HepG2 (cell line): ENCODE measurements around the gene BMP8A. TPM values are rescaled to one million over a fixed set of nuclear protein-coding genes. Genes with fewer than 3 reads are reported as not detected.

ENCODE experiments used
- ATAC-seq: fragments of 200-7000 bp; cut with Tn5 transposase; 3 replicates; pipeline ENCODE4 v1.9.1; 2020; ENCODE audit warnings: mild to moderate bottlenecking, moderate library complexity
- BruUV-seq: library from RNA; stranded (reverse); fragments of 400-500 nt; replicated peaks from 2 replicates; lab custom pipeline; 2021; lab: Mats Ljungman, UMichigan
- CTCF ChIA-PET: fragments of 300-600 bp; formaldehyde crosslinking; extraction: SDS; loops from one replicate; lab custom pipeline; 2021; ENCODE audit warnings: low total read pairs, inconsistent platforms, low intra/inter-chr PET ratio; lab: Yijun Ruan, JAX
- POLR2A ChIA-PET: fragments of 350-600 bp; sonication (Branson Sonifier 250); formaldehyde crosslinking; loops from one replicate; lab custom pipeline; 2020; ENCODE audit warnings: antibody characterized with exemption, inconsistent platforms; lab: Yijun Ruan, JAX
- DNase-seq: peaks from one replicate; pipeline ENCODE4 v3.0.0-alpha.2; 2015; ENCODE audit warnings: low spot score
- FAIRE-seq: peaks from 3 replicates; lab custom pipeline; 2011; peaks lifted over from hg19 to GRCh38; lab: Jason Lieb, UNC
- H2AFZ ChIP-seq: one replicate; pipeline ENCODE4 v1.6.1; 2011; ENCODE audit warnings: low read length, inconsistent platforms
- H3K27ac ChIP-seq: fragments of 300-600 bp; 3 replicates; pipeline ENCODE4 v1.8.0; 2011; ENCODE audit warnings: mixed run types, mild to moderate bottlenecking, mixed read lengths, low read length, inconsistent platforms; ENCODE audit not compliant: insufficient read depth; ENCODE audit errors: extremely low read length
- H3K27me3 ChIP-seq, 2 experiments: fragments of 200-600 bp in 1 of 2; 2 replicates in 1 of 2; 3 replicates in 1 of 2; pipeline versions ENCODE4 v1.6.0 to v1.8.0; 2011; ENCODE audit warnings: low read length in 2 of 2, mild to moderate bottlenecking in 2 of 2, moderate library complexity in 2 of 2, inconsistent platforms in 1 of 2; ENCODE audit not compliant: insufficient read depth in 2 of 2, control insufficient read depth in 1 of 2
- H3K36me3 ChIP-seq, 2 experiments: fragments of 200-600 bp in 1 of 2; replicated peaks in 1 of 2; 2 replicates in 1 of 2; 3 replicates in 1 of 2; pipeline versions ENCODE4 v1.5.1 to v1.8.0; 2011; ENCODE audit warnings: low read length in 2 of 2, inconsistent platforms in 1 of 2; ENCODE audit not compliant: insufficient read depth in 2 of 2, control insufficient read depth in 1 of 2
- H3K4me1 ChIP-seq: 2 replicates; pipeline ENCODE4 v1.5.1; 2012; ENCODE audit warnings: low read length, inconsistent platforms; ENCODE audit not compliant: insufficient read depth
- H3K4me2 ChIP-seq: 2 replicates; pipeline ENCODE4 v1.6.0; 2011; ENCODE audit warnings: low read depth, low read length, inconsistent platforms
- H3K4me3 ChIP-seq, 3 experiments: fragments of 200-600 bp in 1 of 3; sonication (generic), shearing (Covaris generic) in 1 of 3; replicated peaks in 1 of 3; 2 replicates each; pipeline ENCODE4 v1.5.1; 2011 to 2016; ENCODE audit warnings: low read length in 3 of 3, inconsistent platforms in 2 of 3, low read depth in 2 of 3, mild to moderate bottlenecking in 2 of 3, control low read depth in 1 of 3, mixed read lengths in 1 of 3; ENCODE audit not compliant: insufficient read depth in 1 of 3
- H3K79me2 ChIP-seq: one replicate; pipeline ENCODE4 v1.6.1; 2011; ENCODE audit warnings: low read length, inconsistent platforms; ENCODE audit not compliant: insufficient read depth
- H3K9ac ChIP-seq: 2 replicates; pipeline ENCODE4 v1.6.0; 2011; ENCODE audit warnings: mild to moderate bottlenecking, low read depth, low read length, inconsistent platforms; ENCODE audit not compliant: insufficient read depth
- H3K9me3 ChIP-seq: 2 replicates; pipeline ENCODE4 v1.5.1; 2012; ENCODE audit warnings: mild to moderate bottlenecking, low read length
- H4K20me1 ChIP-seq: 2 replicates; pipeline ENCODE4 v1.6.0; 2011; ENCODE audit warnings: inconsistent platforms, mild to moderate bottlenecking, low read length, moderate library complexity; ENCODE audit not compliant: insufficient read depth
- GABPA ChIP-seq, 2 experiments: IDR thresholded peaks; 2 replicates each; pipeline ENCODE4 v1.6.1; 2011 to 2016; ENCODE audit warnings: low read depth in 2 of 2, low read length in 1 of 2, missing biosample characterization in 1 of 2, missing genetic modification characterization in 1 of 2
- ZNF263 ChIP-seq: sonication (generic); formaldehyde crosslinking; IDR thresholded peaks from 2 replicates; pipeline ENCODE4 v1.4.0; 2020; ENCODE audit warnings: missing genetic modification reagents
- ZNF468 ChIP-seq: sonication (generic); formaldehyde crosslinking; IDR thresholded peaks from 2 replicates; pipeline ENCODE4 v1.8.0; 2022; ENCODE audit warnings: mild to moderate bottlenecking, moderate library complexity, missing genetic modification reagents
- WGBS: methylation state at CpG from one replicate; pipeline ENCODE4 v1.1.6; 2017; ENCODE audit warnings: low lambda C conversion rate; 5-methylcytosine and 5-hydroxymethylcytosine counted together
- in situ Hi-C: cut with HindIII; loops from 2 replicates; pipeline ENCODE4 v1.10.0; 2017; ENCODE audit warnings: low pct_unique_long_range_greater_than_20kb; ENCODE audit not compliant: extremely low pct_ligation_motif_present
- intact Hi-C: fragments of 100-400 bp; cut with micrococcal nuclease; formaldehyde crosslinking; loops from one replicate; pipeline ENCODE4 v1.10.0; 2022; ENCODE audit not compliant: unreplicated experiment
- polyA plus RNA-seq, 8 experiments: library from polyadenylated mRNA; depleted of rRNA in 3 of 8; stranded (reverse) in 7 of 8; unstranded in 1 of 8; fragments of >200 nt; fragmentation: Illumina TruSeq in 4 of 8; extraction: Trizol in 4 of 8; gene quantifications; 2 replicates each; pipeline versions ENCODE4 v1.2.1 to v1.2.3, GENCODE V29; 2011 to 2016; ENCODE audit warnings: low read depth in 4 of 8, missing spikeins in 1 of 8, mixed read lengths in 1 of 8; ENCODE audit not compliant: insufficient read depth in 1 of 8
- total RNA-seq, 5 experiments: library from RNA; depleted of rRNA; stranded (reverse); fragments of >200 nt; fragmentation: Illumina TruSeq; extraction: Trizol; gene quantifications; 2 replicates each; pipeline ENCODE4 v1.2.3, GENCODE V29; 2016; ENCODE audit warnings: low read depth in 1 of 5
- TF ChIP-seq, protein P1 (sequence below): sonication (generic); formaldehyde crosslinking; IDR thresholded peaks from 2 replicates; pipeline ENCODE4 v1.5.1; 2020; ENCODE audit warnings: mild to moderate bottlenecking, missing genetic modification reagents, moderate library complexity
- TF ChIP-seq, protein P2 (sequence below): IDR thresholded peaks from 2 replicates; pipeline ENCODE4 v1.6.1; 2016; ENCODE audit warnings: missing compliant biosample characterization, missing genetic modification reagents, borderline replicate concordance
- TF ChIP-seq, protein P3 (sequence below): sonication (generic); IDR thresholded peaks from 2 replicates; pipeline ENCODE4 v1.6.1; 2016; ENCODE audit warnings: low read depth, borderline replicate concordance

The BMP8A gene
- total and polyA plus RNA-seq, 2 of the 13 experiments (the other 11 are each of a cell fraction or from before 2014, with no cell fraction given), result 0.05 TPM; not detected in 1

DNA sequence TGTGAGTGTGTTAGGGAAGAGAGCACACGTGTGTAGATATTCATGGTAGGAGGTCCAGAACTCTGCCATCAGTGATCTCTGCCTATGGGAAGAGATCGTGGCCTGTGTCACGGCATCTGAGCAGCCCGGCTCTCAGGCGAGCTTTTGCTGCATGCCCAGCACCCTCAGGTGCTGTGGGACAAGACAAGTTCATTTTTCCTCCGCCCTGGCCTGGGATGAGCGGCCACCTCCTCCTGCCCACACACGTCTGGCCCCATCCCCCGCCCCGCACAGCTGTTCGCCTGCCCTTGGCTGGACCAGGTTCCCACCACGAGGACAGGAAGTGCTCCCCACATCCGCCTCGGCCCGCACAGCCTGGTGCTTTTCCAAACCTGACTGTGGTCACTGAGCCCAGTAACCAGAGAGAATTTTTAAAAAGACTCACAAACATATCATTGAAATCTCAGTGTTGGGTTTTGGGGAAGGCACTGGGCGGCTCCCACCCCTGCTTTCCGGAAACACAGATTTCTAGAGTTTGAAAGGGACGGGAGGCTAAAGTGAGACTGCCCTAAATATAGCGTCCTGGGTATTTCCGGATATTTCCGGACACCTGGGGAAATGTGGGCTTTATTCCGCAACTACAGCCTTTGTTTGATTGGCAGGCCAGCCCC, 18.0 kb downstream of the BMP8A start:
- FAIRE-seq (no peak), ATAC-seq (no peak), DNase-seq (no peak)
- CTCF ChIA-PET, result no interaction called here
- no peak overlapping the region for H2AFZ ChIP-seq
- H3K4me3 ChIP-seq, result no peak overlapping the region
- H3K36me3 ChIP-seq, result no peaks in the 10 kb centered on the region
- intact Hi-C loops, result no loop called here
- BruUV-seq, result no TSS peak
- peaks cover 60% of the 10 kb centered on the region for H3K4me1 ChIP-seq
- H4K20me1 ChIP-seq, result no peaks in the 10 kb centered on the region
- 74% methylated on average over 18 of the region's 22 CpGs for WGBS
- no peaks in the 10 kb centered on the region for H3K79me2 ChIP-seq
- H3K27ac ChIP-seq, result no peak overlapping the region
- H3K9me3 ChIP-seq, result no peaks in the 10 kb centered on the region
- 0 out of 2 replicates have a peak overlapping the region, but pooled peaks have one; percentile 30 for H3K4me2 ChIP-seq
- H3K9ac ChIP-seq, result no peak overlapping the region
- in situ Hi-C loops, result no loop called here
- no peaks in the 10 kb centered on the region; a peak in 1 of 5 replicates for H3K27me3 ChIP-seq
- TF ChIP-seq, protein P1, sequence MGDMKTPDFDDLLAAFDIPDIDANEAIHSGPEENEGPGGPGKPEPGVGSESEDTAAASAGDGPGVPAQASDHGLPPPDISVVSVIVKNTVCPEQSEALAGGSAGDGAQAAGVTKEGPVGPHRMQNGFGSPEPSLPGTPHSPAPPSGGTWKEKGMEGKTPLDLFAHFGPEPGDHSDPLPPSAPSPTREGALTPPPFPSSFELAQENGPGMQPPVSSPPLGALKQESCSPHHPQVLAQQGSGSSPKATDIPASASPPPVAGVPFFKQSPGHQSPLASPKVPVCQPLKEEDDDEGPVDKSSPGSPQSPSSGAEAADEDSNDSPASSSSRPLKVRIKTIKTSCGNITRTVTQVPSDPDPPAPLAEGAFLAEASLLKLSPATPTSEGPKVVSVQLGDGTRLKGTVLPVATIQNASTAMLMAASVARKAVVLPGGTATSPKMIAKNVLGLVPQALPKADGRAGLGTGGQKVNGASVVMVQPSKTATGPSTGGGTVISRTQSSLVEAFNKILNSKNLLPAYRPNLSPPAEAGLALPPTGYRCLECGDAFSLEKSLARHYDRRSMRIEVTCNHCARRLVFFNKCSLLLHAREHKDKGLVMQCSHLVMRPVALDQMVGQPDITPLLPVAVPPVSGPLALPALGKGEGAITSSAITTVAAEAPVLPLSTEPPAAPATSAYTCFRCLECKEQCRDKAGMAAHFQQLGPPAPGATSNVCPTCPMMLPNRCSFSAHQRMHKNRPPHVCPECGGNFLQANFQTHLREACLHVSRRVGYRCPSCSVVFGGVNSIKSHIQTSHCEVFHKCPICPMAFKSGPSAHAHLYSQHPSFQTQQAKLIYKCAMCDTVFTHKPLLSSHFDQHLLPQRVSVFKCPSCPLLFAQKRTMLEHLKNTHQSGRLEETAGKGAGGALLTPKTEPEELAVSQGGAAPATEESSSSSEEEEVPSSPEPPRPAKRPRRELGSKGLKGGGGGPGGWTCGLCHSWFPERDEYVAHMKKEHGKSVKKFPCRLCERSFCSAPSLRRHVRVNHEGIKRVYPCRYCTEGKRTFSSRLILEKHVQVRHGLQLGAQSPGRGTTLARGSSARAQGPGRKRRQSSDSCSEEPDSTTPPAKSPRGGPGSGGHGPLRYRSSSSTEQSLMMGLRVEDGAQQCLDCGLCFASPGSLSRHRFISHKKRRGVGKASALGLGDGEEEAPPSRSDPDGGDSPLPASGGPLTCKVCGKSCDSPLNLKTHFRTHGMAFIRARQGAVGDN (CRISPR knock-in tag), result peak; percentile 33; the same call in 1 of the 2 replicates
- TF ChIP-seq ZNF263 (CRISPR knock-in tag), result peak; percentile 50
- TF ChIP-seq, protein P2, sequence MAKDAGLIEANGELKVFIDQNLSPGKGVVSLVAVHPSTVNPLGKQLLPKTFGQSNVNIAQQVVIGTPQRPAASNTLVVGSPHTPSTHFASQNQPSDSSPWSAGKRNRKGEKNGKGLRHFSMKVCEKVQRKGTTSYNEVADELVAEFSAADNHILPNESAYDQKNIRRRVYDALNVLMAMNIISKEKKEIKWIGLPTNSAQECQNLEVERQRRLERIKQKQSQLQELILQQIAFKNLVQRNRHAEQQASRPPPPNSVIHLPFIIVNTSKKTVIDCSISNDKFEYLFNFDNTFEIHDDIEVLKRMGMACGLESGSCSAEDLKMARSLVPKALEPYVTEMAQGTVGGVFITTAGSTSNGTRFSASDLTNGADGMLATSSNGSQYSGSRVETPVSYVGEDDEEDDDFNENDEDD (CRISPR knock-in tag), result no peak
- no peak for TF ChIP-seq GABPA (IDR thresholded peaks at IDR 0.05; ENCODE audit: low read depth, low read length)
- TF ChIP-seq GABPA (CRISPR knock-in tag; IDR thresholded peaks at IDR 0.05; ENCODE audit: low read depth), result peak; percentile 55
- TF ChIP-seq ZNF468 (CRISPR knock-in tag), result no peak
- TF ChIP-seq, protein P3, sequence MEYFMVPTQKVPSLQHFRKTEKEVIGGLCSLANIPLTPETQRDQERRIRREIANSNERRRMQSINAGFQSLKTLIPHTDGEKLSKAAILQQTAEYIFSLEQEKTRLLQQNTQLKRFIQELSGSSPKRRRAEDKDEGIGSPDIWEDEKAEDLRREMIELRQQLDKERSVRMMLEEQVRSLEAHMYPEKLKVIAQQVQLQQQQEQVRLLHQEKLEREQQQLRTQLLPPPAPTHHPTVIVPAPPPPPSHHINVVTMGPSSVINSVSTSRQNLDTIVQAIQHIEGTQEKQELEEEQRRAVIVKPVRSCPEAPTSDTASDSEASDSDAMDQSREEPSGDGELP, result peak; percentile 15; the same call in 1 of the 2 replicates
- POLR2A ChIA-PET, result no interaction called here
